ENCODE results near the gene WDR72. TPM values are rescaled to one million over a fixed set of nuclear protein-coding genes. Genes with fewer than 3 reads are reported as not detected.

The WDR72 gene
- polyA plus RNA-seq, 1 donor (not counting 4 experiments of a cell fraction or from before 2014, with no cell fraction given) = 0.03 TPM

- Histone ChIP-seq H3K4me1 (ENCODE audit: control insufficient read depth, extremely low read depth, insufficient read depth, low read length) (no peaks in the 10 kb centered on the region), H3K79me2 (ENCODE audit: control insufficient read depth, insufficient read depth, low read length) (no peaks in the 10 kb centered on the region), H3K4me2 (ENCODE audit: control insufficient read depth, extremely low read depth, insufficient read depth, low read depth, low read length) (no peak overlapping the region), H2AFZ (ENCODE audit: control insufficient read depth, low read length) (no peak overlapping the region), H3K36me3 (ENCODE audit: control insufficient read depth in 2 of 2, extremely low read depth in 1 of 2, insufficient read depth in 2 of 2, low read length in 2 of 2) (no peaks in the 10 kb centered on the region), H3K4me3 (ENCODE audit: control insufficient read depth in 2 of 3, extremely low read depth in 1 of 3, insufficient read depth in 2 of 3, low read depth in 1 of 3, low read length in 3 of 3) (no peak overlapping the region), H3K9me3 (ENCODE audit: control insufficient read depth, low read depth, low read length) (no peaks in the 10 kb centered on the region), H3K27ac (ENCODE audit: control insufficient read depth, insufficient read depth, low read length) (no peak overlapping the region), H3K9me1 (ENCODE audit: control insufficient read depth, extremely low read depth, insufficient read depth, low read length) (no peaks in the 10 kb centered on the region), H4K20me1 (ENCODE audit: control insufficient read depth, extremely low read depth, insufficient read depth, low read length) (no peaks in the 10 kb centered on the region), H3K27me3 (ENCODE audit: control insufficient read depth, extremely low read depth, insufficient read depth, low read length) (no peaks in the 10 kb centered on the region), H3K9ac (ENCODE audit: control insufficient read depth, extremely low read depth, insufficient read depth, low read length) (no peak overlapping the region)
- DNase-seq (ENCODE audit: low read depth, low spot score) (no peak), FAIRE-seq (no peak)
- dilution Hi-C loops (cut with MboI; ENCODE audit: extremely low pct_ligation_motif_present, low sequenced_read_pairs) = no loop called here
- TF ChIP-seq CTCF (optimal IDR thresholded peaks at IDR 0.05 in 1 of 3, IDR thresholded peaks at IDR 0.05 in 1 of 3, conservative IDR thresholded peaks at IDR 0.05 in 1 of 3; ENCODE audit: extremely low read depth in 1 of 3, insufficient read depth in 2 of 3, low read length in 3 of 3) = no peak
- no peak for TF ChIP-seq EZH2 (IDR thresholded peaks at IDR 0.05; ENCODE audit: low read length)
Measured at GRCh38 chr15:53513431-53513830, 246.0 kb downstream of the WDR72 start.

DNA sequence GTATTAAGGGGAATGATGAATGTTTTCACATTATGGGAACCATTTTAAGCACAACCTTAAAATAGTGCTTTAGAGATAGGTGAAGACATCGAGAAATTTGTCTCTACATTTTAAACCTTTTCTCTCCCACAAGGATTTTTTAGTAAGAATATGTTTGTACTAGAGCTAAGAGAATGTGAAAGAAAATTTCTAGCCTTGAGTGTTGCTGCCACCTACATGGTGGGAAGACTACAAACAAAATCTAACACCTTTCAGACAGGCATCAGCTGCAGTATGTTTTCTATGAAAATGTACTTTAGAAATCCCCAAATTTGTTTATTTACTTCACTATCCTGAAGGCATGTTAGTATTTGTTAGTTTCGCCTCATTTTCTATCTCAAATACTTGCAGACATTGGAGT is 247.4 kb downstream of the WDR72 start:
- H3K27ac ChIP-seq (ENCODE audit: control insufficient read depth, insufficient read depth, low read length) = no peak overlapping the region
- dilution Hi-C loops (cut with MboI; ENCODE audit: extremely low pct_ligation_motif_present, low sequenced_read_pairs) = no loop called here
- no peaks in the 10 kb centered on the region for H4K20me1 ChIP-seq (ENCODE audit: control insufficient read depth, extremely low read depth, insufficient read depth, low read length)
- no peaks in the 10 kb centered on the region for H3K4me1 ChIP-seq (ENCODE audit: control insufficient read depth, extremely low read depth, insufficient read depth, low read length)
- H3K9me1 ChIP-seq (ENCODE audit: control insufficient read depth, extremely low read depth, insufficient read depth, low read length) = no peaks in the 10 kb centered on the region
- FAIRE-seq (no peak), DNase-seq (ENCODE audit: low read depth, low spot score) (no peak)
- no peaks in the 10 kb centered on the region for H3K9me3 ChIP-seq (ENCODE audit: control insufficient read depth, low read depth, low read length)
- no peaks in the 10 kb centered on the region for H3K27me3 ChIP-seq (ENCODE audit: control insufficient read depth, extremely low read depth, insufficient read depth, low read length)
- H3K4me3 ChIP-seq (ENCODE audit: control insufficient read depth in 2 of 3, extremely low read depth in 1 of 3, insufficient read depth in 2 of 3, low read depth in 1 of 3, low read length in 3 of 3) = no peak overlapping the region
- no peak overlapping the region for H2AFZ ChIP-seq (ENCODE audit: control insufficient read depth, low read length)
- no peak overlapping the region for H3K4me2 ChIP-seq (ENCODE audit: control insufficient read depth, extremely low read depth, insufficient read depth, low read depth, low read length)
- H3K9ac ChIP-seq (ENCODE audit: control insufficient read depth, extremely low read depth, insufficient read depth, low read length) = no peak overlapping the region
- H3K36me3 ChIP-seq (ENCODE audit: control insufficient read depth in 2 of 2, extremely low read depth in 1 of 2, insufficient read depth in 2 of 2, low read length in 2 of 2) = no peaks in the 10 kb centered on the region
- no peaks in the 10 kb centered on the region for H3K79me2 ChIP-seq (ENCODE audit: control insufficient read depth, insufficient read depth, low read length)
- TF ChIP-seq CTCF (optimal IDR thresholded peaks at IDR 0.05 in 1 of 3, IDR thresholded peaks at IDR 0.05 in 1 of 3, conservative IDR thresholded peaks at IDR 0.05 in 1 of 3; ENCODE audit: extremely low read depth in 1 of 3, insufficient read depth in 2 of 3, low read length in 3 of 3) = no peak
- no peak for TF ChIP-seq EZH2 (IDR thresholded peaks at IDR 0.05; ENCODE audit: low read length)
